Measurements from ENCODE around the gene ECHDC3.

Gene ECHDC3

GRCh38 chr10:11742009-11742778 is at the start of gene ECHDC3:
ECHDC3 (plus strand) TSS chr10:11742382; CDS start chr10:11742577, 195 bp downstream.
- Histone ChIP-seq H3K4me1 (ENCODE audit: low read length) (no peaks in the 10 kb centered on the region), H3K79me2 (ENCODE audit: low read length) (no peaks in the 10 kb centered on the region), H4K20me1 (ENCODE audit: insufficient read depth, low read length) (no peaks in the 10 kb centered on the region), H2AFZ (ENCODE audit: low read depth, low read length) (no peak within 1 kb of the TSS), H3K36me3 (replicated peaks; ENCODE audit: low read depth, low read length) (no peaks in the 10 kb centered on the region), H3K27me3 (ENCODE audit: low read depth, low read length) (peaks cover 5% of the 10 kb centered on the region), H3K9ac (ENCODE audit: low read length) (no peak within 1 kb of the TSS), H3K9me3 (ENCODE audit: insufficient read depth, low read length) (no peaks in the 10 kb centered on the region), H3K27ac (ENCODE audit: low read length) (no peak within 1 kb of the TSS), H3K4me2 (ENCODE audit: low read length) (no peak within 1 kb of the TSS), H3K4me3 (ENCODE audit: low read length) (no peak within 1 kb of the TSS)
- TF ChIP-seq EZH2phosphoT487 (IDR thresholded peaks at IDR 0.05; ENCODE audit: low read depth) (no peak), CTCF (IDR thresholded peaks at IDR 0.05; ENCODE audit: low read depth, low read length) (no peak)

GRCh38 chr10:11693376-11693775 is 48.8 kb upstream of the ECHDC3 start:
- Histone ChIP-seq H3K27ac (ENCODE audit: low read length) (no peak overlapping the region), H3K27me3 (ENCODE audit: low read depth, low read length) (peaks cover 64% of the 10 kb centered on the region), H2AFZ (ENCODE audit: low read depth, low read length) (no peak overlapping the region), H3K79me2 (ENCODE audit: low read length) (no peaks in the 10 kb centered on the region), H4K20me1 (ENCODE audit: insufficient read depth, low read length) (no peaks in the 10 kb centered on the region), H3K4me2 (ENCODE audit: low read length) (no peak overlapping the region), H3K4me1 (ENCODE audit: low read length) (peaks cover 26% of the 10 kb centered on the region), H3K9me3 (ENCODE audit: insufficient read depth, low read length) (no peaks in the 10 kb centered on the region), H3K36me3 (replicated peaks; ENCODE audit: low read depth, low read length) (no peaks in the 10 kb centered on the region), H3K4me3 (ENCODE audit: low read length) (no peak overlapping the region), H3K9ac (ENCODE audit: low read length) (no peak overlapping the region)
- no peak for TF ChIP-seq EZH2phosphoT487 (IDR thresholded peaks at IDR 0.05; ENCODE audit: low read depth)

GRCh38 chr10:11695779-11696178 is 46.4 kb upstream of the ECHDC3 start:
- TF ChIP-seq CTCF (IDR thresholded peaks at IDR 0.05; ENCODE audit: low read depth, low read length) (no peak), EZH2phosphoT487 (IDR thresholded peaks at IDR 0.05; ENCODE audit: low read depth) (no peak)

GRCh38 chr10:11697718-11698527 is 44.3 kb upstream of the ECHDC3 start:
- H3K4me2 ChIP-seq (ENCODE audit: low read length), result peak overlapping the region; percentile 74
- H3K4me3 ChIP-seq (ENCODE audit: low read length), result peak overlapping the region; percentile 41
- H3K9ac ChIP-seq (ENCODE audit: low read length), result peak overlapping the region; percentile 4; the same call in 1 of the 2 replicates
- H3K79me2 ChIP-seq (ENCODE audit: low read length), result no peaks in the 10 kb centered on the region
- H3K9me3 ChIP-seq (ENCODE audit: insufficient read depth, low read length), result no peaks in the 10 kb centered on the region
- TF ChIP-seq EZH2phosphoT487 (IDR thresholded peaks at IDR 0.05; ENCODE audit: low read depth), result no peak
- peak; percentile 58 for TF ChIP-seq CTCF (IDR thresholded peaks at IDR 0.05; ENCODE audit: low read depth, low read length)
- H3K27me3 ChIP-seq (ENCODE audit: low read depth, low read length), result peaks cover 52% of the 10 kb centered on the region
- H3K27ac ChIP-seq (ENCODE audit: low read length), result peak overlapping the region; percentile 81
- no peak overlapping the region for H2AFZ ChIP-seq (ENCODE audit: low read depth, low read length)
- peaks cover 43% of the 10 kb centered on the region for H3K4me1 ChIP-seq (ENCODE audit: low read length)
- peaks cover 4% of the 10 kb centered on the region; the same call in 1 of the 2 replicates for H4K20me1 ChIP-seq (ENCODE audit: insufficient read depth, low read length)
- H3K36me3 ChIP-seq (replicated peaks; ENCODE audit: low read depth, low read length), result no peaks in the 10 kb centered on the region

More at GRCh38 chr10:11695779-11696178, 46.4 kb upstream of the ECHDC3 start:
- no peak overlapping the region for H3K4me3 ChIP-seq (ENCODE audit: low read length)
- H3K36me3 ChIP-seq (replicated peaks; ENCODE audit: low read depth, low read length), result no peaks in the 10 kb centered on the region
- H3K4me2 ChIP-seq (ENCODE audit: low read length), result no peak overlapping the region
- no peaks in the 10 kb centered on the region for H3K9me3 ChIP-seq (ENCODE audit: insufficient read depth, low read length)
- no peaks in the 10 kb centered on the region for H4K20me1 ChIP-seq (ENCODE audit: insufficient read depth, low read length)
- no peak overlapping the region for H2AFZ ChIP-seq (ENCODE audit: low read depth, low read length)
- peaks cover 53% of the 10 kb centered on the region for H3K27me3 ChIP-seq (ENCODE audit: low read depth, low read length)
- H3K9ac ChIP-seq (ENCODE audit: low read length), result no peak overlapping the region
- H3K79me2 ChIP-seq (ENCODE audit: low read length), result no peaks in the 10 kb centered on the region
- H3K27ac ChIP-seq (ENCODE audit: low read length), result no peak overlapping the region
- peaks cover 43% of the 10 kb centered on the region for H3K4me1 ChIP-seq (ENCODE audit: low read length)

Measured in OCI-LY3 (cell line).